GM21786 (cell line): Measurements from ENCODE around the gene S100A10.

ENCODE experiments used
- ATAC-seq: cut with Tn5 transposase; IDR thresholded peaks from one replicate; pipeline ENCODE4 v1.9.1; 2021; ENCODE audit not compliant: unreplicated experiment

Gene S100A10

DNA sequence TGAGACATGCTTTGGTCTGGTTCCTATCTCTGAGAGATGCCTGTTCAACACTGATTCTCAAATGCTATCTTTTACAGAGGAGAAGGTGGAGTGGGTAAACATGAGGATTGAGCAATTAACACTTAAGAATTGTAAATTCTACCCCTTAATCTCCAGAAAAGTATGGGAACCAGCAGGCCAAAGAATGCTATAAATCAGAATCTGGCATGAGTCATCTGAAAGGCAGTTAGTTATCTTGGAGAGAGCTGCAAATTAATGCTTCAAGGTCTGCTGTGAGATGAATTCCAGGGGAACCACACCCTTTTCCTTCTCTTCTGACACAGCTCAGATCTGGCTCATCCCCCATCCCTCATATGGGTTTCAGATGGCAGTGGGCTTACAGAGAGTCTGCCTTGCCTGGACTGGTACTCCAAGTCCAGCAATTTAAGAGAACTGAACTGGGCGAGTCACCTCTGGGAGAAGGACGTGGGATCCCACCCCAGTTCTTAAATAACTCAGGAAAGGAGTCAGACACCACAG, 5.2 kb downstream of the S100A10 start:
- ATAC-seq: no peak

DNA sequence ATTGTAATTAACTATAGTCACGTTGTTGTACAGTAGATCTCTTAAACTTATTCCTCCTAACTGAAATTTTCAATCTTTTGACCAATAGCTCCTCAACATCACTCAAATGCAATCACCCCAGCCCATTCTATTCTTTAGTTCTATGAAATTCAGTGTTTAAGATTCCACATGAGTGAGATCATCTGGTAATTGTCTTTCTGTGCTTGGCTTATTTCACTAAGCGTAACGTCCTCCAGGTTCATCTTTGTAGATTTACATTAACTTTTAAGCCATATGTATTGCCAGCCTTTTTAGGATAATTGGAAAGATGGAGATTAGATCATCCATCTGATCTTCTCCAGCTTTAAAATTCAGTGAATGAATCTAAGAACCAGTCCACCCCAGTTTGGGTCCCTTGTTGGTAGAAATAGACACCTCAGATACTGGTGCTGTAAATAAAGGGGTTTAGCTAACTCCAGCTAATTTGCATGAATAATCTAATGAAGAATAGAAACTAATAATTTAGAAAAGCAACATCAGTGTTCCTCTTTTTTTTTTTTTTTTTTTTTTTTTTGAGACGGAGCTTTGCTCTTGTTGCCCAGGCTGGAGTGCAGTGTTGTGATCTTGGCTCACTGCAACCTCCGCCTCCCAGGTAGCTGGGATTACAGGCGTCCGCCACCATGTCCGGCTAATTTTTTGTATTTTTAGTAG, 7.0 kb downstream of the S100A10 start:
- no peak for ATAC-seq

DNA sequence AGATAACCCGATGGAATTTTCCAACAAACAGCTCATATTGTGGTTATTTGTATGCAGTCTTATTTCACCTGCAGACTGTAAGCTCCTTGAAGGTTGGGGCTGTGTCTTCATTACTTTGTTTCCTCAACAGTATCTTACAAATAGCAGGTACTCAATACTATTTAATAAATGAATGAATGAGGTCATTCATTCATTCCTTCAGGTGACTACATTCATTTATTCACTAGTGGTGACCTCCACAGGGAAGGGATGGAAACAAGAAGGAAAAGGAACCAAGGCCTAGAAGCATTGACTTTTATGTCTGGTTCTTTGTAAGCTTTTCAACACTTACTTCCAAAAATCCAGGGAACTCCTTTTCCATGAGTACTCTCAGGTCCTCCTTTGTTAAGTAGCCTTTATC, 7.9 kb downstream of the S100A10 start:
- ATAC-seq: no peak

DNA sequence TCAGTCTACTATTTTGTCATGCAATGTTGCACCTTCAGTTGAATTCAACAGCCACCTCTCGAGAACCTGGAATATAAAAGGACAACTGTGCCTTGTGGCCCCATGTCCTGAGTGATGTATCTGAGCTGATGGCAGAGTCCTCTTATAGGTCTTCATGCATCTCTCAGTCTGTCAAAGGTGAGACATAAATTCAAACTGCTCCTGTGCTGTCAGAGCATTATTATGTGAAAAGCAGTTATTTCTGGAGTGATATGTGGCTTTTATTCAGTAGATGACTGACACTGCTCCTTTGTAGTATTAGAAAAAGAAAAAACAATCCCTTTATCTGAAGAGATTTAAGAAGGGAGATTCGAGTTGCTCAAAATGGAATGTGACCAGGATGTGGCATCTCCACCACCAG, 8.4 kb downstream of the S100A10 start:
- no peak for ATAC-seq

DNA sequence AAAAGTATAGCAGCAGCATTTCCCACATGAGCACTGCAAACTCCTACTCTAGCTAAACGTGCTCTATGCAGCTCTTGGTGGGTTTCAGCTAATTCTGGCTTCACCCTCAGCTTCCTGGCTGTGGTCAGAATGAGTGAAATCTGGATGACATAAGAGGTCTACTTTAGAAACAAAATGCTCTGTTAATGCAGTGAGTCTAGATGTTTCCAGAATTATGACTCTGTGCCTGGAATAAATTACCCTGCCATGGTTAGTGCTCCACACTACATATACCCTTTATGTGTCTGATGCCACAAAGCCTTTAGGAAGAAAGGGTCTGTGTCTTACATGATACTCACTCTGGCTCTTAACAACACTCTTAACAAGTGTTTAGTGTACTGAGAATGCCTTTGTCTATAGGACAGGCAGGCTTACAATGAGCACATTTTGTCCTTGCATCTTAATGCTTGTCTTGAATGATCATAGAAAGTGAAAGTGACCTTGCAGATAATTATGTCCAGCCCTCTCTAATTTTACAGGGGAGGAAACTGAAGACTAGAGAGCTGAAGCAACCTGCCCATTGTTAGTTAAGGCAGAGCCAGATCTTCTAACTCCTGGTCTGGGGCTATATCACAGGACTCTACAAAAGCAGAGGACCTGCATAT, 9.2 kb downstream of the S100A10 start:
- peak; percentile 82 for ATAC-seq

DNA sequence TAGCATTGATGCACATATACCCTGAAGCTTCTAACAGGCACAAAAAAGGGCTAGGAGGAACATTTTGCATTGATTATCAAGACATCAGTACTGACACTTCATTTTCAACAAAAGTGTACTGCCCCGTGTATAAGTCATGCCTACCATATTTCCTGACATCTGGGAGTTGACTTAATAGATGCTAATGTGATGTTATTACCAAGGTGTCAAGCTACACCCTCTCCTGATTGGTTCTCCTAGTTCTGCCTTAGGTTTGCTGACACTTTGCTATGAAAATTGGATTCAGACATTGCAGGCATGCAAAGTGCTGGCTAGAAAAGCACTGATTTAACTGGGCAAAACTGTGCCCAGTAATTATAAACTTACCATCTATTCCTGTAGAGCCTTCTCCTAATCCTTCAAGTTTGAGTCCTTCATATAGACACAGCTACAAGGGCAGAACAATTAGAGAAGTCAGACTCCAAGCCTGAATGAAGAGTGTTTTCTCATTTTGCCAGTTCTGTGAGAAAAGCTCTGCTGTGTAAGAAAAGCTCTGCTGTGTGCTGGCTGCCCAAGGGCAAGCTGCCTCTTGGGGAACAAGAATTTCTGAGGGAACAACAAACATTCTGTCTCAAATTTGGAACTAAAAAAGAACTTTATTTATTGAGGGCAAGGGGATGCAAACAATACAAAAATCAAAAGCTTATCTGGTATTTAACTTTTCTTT, 11.2 kb downstream of the S100A10 start:
- no peak for ATAC-seq

DNA sequence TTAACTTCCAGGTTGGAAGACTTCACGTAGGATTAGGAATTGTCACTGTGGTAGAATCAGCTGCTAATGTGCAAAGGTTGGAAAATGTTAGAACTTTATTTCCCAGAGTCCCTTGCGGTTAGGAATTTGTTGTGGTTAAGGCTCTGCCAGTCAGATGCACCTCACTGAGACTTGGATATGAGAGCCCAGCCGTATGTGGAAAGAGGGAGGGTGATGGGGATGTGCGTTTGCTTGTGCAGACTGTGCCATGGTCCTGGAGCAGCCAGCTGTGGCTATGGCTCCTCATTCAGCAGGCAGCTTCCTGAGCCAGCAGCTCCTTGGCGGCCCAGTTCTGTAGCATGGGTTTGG, 12.5 kb downstream of the S100A10 start:
- no peak for ATAC-seq

DNA sequence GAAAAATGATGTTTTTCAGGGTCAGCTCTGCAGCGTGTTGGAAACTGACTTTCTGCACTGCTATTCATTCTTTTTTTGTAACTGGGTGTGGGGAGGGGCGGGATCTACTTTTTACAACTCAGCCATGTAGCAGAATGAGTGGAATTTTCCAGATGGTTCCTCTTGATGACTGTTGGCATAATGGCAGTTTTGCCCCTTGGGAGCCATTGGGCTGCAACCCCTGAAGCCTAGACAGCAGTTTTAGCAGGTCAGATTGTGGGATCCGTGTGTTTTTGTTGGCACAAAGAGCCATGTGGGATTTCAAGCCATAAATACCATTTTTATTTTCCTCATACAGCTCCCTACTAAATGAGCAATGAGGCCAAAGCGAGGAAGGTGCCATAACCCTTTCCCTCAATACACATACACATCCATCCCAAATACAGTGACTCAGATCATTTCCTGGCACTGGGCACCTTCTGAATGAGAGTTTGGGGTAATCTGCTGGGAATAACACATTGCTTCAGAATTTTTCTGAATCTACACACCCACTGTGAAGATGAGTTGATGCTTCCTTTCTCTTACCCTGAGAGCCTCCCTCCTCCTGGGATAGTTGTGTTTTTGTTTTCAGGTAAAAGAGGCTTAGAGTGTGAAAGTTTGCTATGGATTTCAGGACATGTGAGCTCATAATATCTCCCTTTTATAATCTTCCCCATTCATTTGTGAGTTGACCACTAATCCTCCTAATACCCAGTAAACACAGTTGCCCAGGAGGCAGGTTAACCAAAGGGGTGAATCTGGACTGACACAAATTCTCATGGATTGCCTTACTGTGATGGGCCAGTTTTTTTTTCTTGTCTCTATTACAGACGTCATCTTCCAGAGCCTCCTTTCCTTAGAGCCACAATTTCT, 13.1 kb downstream of the S100A10 start:
- no peak for ATAC-seq

DNA sequence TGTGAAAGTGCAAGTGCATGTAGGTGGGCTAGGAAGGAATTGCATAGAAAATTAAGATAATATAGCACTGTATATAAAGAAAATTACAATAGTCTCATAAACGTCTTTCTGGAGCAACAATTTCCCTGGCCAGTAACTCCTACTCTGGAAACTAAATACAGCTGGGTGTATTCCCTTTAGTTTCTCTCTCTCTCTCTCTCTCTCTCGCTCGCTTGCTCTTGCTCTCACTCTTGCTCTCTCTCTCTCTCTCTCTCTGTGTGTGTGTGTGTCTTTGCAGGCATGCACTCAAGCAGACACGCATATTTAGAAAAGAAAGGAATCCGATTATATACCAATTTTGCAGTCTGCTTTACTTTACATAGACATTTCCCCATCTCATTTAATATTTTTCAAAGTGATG, 14.7 kb downstream of the S100A10 start:
- no peak for ATAC-seq

DNA sequence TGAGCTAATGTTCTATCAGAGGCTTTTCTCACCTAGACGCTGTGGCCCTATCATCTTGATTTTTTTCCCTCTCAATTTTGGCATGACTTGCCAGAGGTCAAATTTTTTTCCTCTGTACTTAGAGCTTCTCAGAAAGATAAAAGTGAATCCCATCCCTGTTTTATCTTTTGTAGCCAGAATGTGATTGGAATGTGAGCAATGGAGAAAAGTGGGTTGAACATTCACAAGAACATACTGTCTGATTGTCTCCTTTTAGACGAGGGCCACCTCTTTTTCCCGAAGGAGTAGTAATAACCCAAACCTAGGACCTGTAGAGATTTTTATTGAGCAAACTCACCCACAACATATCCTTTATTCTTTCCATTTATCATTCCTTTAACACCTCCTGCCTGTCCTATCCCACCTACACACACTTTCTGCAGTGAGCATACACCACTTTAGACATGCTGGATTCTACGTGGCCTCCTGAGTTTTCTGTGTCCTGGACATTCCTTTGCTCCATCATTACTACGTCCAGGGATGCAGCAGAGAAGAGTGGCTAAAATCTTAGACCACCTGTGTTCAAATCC, 15.9 kb downstream of the S100A10 start:
- ATAC-seq: no peak

DNA sequence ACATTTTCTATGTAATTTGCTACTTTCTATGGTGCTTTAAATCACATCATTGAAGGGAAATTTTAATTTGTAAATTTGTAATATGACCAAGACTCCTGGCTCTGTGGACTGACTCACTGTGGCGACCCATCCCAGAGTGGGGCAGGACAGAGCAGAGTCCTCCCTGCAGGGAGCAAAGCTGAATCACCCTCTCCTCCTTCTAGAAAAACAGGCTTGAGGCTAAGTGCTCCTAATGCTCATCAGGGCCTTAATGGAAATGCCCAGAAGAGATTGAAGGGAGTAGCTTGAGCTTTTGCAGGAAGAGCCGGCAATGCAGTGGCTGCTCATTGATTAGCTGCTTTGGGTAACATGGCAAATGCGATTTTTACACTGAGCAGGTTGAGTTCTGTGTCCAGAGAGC, 16.8 kb downstream of the S100A10 start:
- ATAC-seq: no peak

DNA sequence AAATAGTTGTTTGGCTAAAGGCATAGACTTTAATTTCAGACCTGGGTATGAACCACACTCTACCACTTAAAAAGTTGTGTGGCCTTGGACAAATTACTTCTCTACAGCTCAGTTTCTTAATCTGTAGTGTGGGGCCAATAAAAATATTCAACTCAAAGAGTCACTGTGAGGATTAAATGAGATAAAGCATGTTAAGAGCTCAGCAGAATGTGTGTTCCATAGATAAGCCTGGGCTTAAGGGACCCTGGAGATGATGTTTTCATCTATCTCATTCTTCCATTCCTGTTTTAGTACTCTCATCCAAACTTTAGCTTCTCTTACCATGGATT, 17.7 kb downstream of the S100A10 start:
- ATAC-seq: no peak

DNA sequence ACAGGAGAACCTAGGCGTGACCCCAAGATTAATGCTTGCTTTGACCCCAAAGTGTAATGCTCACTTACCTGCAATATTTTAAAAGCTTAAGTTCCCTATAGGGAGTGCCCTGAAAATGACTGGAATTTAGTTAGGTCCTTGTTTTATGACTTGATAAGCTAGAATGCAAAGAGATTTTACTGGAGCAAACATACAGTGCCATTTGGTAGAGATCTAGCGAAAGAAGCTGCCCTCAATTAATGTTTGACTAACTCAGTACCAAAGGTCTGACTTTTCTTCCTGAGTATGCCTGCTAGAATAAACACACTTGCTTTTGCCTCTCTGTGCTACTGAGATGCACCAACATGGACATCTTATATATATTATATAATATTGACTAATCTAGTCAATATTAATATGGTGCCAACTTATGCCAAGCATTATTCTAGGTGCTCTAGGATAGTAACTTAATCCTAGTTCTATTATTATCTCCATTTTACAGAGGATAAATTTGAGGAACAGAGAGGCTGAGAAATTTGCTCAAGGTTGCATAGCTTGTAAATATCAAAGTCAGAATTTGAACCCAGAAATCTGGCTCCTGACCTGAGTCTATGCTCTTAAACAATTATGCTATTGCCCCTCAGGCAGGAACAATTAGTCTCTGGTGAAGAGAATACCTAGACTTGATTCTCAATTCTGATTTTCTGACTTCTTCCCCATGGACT, 18.2 kb downstream of the S100A10 start:
- no peak for ATAC-seq

DNA sequence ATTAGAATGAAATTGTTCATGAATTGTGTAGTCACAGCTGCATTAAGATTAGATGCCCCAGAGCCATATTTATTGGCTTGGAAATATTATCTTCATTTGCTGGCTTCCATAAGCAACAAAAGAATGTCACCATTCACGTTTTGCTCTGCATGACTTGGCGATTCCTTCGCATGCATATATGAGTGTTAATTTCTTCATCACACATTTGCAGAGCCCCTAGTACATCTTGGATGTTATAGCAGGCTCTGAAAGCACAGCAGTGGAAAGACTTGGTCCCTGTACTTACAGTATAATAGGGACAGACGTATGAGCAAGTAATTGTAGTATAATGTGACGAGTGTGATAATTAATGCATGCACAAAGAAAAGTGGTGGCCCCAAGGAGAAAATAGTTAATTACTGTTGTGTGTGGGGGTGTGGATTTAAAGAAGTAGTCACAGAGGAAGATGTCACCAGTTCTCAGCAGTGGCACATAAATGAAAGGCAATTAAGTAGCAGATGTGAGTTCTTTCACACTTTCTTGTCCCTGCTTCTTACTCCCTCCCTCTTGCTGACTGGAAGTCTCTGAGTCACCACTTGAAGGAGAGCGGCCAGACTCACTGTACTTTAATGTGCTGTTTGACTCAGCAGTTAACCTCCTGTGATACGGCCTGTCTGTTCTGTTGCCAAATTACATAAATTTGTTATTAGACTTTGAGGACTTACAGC, 21.0 kb downstream of the S100A10 start:
- no peak for ATAC-seq

DNA sequence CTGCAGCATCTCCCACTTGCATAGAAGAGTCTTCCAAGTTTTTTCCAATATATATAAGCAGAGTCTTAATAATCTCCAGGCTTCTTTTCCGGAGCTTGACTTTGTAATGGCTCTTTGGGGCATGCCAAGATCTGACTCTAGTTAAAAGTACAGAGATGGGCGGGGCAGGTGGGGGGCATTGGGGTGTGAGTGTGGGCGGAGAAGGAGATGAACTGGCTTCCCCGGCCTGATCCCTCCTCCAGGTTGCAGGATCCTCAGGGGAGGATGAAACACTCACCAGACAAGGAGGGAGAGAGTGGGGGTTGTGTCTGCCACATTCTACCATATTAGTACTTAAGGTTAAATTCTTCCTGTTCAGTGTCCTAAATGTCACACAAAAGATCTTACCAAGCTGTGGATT, 23.0 kb downstream of the S100A10 start:
- ATAC-seq: no peak

DNA sequence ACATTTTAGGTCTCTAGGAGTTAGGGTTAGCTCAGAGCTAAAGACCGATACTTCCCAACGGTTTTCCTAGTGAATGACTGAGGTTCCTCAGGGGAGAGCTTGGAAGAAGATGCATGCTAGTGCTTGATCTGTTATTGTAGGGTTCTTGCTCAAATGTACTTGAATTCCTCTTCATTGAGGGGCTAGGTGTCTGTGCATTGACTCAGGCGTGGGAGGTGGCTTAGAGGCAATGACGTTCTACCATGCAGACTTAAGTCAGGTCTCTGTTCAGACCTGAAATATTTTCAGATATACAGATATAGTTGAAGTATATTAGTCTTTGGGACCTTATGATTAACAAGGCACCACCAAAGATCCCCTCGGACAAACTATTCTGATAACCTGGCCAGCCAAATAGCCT, 23.5 kb downstream of the S100A10 start:
- no peak for ATAC-seq

DNA sequence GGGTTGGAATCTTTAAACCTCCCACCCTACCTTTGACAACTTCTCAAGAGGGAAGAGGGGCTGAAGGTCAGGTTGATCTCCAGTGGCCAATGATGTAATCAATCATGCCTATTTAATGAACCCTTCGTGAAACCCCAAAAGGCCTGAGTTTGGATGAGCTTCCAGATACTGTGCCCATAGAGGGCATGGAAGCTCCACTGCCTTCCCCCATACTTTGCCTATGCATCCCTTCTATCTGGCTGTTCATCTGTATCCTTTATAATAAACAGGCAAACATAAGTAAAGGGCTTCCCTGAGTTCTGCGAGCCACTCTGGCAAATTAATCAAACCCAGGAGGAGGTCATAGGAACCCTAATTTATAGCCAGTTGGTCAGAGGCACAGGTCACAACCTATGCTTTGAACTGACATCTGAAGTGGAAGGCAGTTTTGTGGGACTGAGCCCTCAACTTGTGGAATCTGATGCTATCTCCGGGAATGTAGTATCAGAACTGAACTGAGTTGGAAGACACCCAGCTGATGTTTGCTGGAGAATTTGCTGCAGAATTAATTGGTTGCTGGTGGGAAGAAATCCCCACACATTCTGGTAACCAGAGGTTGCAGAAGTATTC, 24.8 kb downstream of the S100A10 start:
- no peak for ATAC-seq

DNA sequence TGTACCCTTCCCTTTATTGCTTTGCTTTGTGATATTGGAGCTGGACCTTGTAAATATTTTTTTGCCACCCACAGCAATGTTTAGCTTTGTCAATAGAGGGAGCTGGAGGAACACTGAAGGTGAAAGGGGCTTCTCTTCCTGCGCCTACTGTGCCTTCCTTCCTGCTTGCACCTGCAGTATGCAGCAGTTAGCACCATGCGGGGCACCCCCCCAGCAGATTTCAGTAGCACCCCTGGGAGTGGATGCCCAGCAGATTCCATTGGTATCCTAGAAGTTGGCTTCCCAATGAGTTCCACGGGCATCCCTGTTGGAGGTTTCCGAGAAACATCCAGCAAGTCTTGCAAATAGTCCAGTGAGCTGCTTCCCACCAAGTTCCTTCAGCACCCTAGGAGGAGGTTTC, 25.6 kb downstream of the S100A10 start:
- no peak for ATAC-seq

DNA sequence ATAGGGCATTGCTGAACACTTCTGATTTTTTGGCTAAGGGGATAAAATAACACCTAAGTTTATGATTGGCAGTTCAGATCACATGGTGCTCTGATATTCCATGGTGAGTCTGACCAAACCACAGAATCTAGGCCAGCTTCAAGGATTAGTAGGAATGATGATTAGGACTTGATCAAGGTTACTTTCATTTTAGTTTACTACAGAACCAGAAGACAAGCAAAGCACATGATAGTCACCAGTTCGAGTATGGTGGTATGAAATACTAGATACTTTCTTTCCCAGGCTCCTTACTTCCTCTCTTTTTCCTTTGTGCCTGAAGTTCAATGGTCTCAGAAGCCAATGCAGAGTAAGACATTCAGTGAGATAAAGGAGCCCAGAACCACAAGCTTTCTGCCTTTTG, 26.6 kb downstream of the S100A10 start:
- ATAC-seq: no peak
